GM23338 (cell line): ENCODE measurements around the gene STK39. TPM values are rescaled to one million over a fixed set of nuclear protein-coding genes. Genes with fewer than 3 reads are reported as not detected.

Experiments used
- ATAC-seq: fragments of 200-7000 bp; cut with Tn5 transposase; 3 replicates; pipeline ENCODE4 v1.9.1; 2020
- DNase-seq: peaks from one replicate; pipeline ENCODE4 v3.0.0-alpha.2; 2015; ENCODE audit warnings: low spot score
- H2AFZ ChIP-seq: fragments of 200-600 bp; sonication (generic); 2 replicates; pipeline ENCODE4 v1.8.0; 2016; ENCODE audit warnings: antibody characterized with exemption, mild to moderate bottlenecking, moderate library complexity
- H3F3A ChIP-seq: fragments of 200-600 bp; sonication (generic); replicated peaks from 2 replicates; pipeline ENCODE4 v1.8.0; 2017; ENCODE audit warnings: antibody characterized with exemption, mixed run types, low read depth
- H3K27ac ChIP-seq: fragments of 200-600 bp; sonication (generic); 2 replicates; pipeline ENCODE4 v1.6.1; 2016; ENCODE audit warnings: low read depth
- H3K27me3 ChIP-seq: fragments of 200-600 bp; sonication (generic); 2 replicates; pipeline ENCODE4 v1.8.0; 2016; ENCODE audit warnings: mild to moderate bottlenecking, mixed run types, moderate library complexity; ENCODE audit not compliant: insufficient read depth
- H3K36me3 ChIP-seq: fragments of 200-600 bp; sonication (generic); 2 replicates; pipeline ENCODE4 v1.8.0; 2016; ENCODE audit warnings: mild to moderate bottlenecking; ENCODE audit not compliant: insufficient read depth
- H3K4me1 ChIP-seq: fragments of 200-600 bp; sonication (generic); 2 replicates; pipeline ENCODE4 v1.8.0; 2016; ENCODE audit warnings: mild to moderate bottlenecking, moderate library complexity; ENCODE audit not compliant: insufficient read depth
- H3K4me2 ChIP-seq: fragments of 200-600 bp; sonication (generic); 2 replicates; pipeline ENCODE4 v1.7.1; 2017; ENCODE audit warnings: mixed run types
- H3K4me3 ChIP-seq: fragments of 200-600 bp; sonication (generic); 2 replicates; pipeline ENCODE4 v1.6.1; 2016; ENCODE audit warnings: mixed run types
- H3K79me2 ChIP-seq: fragments of 200-600 bp; sonication (generic); replicated peaks from 2 replicates; pipeline ENCODE4 v1.8.0; 2017; ENCODE audit warnings: mild to moderate bottlenecking; ENCODE audit not compliant: insufficient read depth
- H3K9me2 ChIP-seq: fragments of 200-600 bp; sonication (generic); 2 replicates; pipeline ENCODE4 v1.8.0; 2017; ENCODE audit not compliant: insufficient read depth
- H4K20me1 ChIP-seq: fragments of 200-600 bp; sonication (generic); replicated peaks from 2 replicates; pipeline ENCODE4 v1.8.0; 2017; ENCODE audit warnings: mild to moderate bottlenecking; ENCODE audit not compliant: insufficient read depth
- H3K27ac Mint-ChIP-seq: 2 replicates; pipeline ENCODE4 v1.8.0; 2020; ENCODE audit warnings: inconsistent platforms, mild to moderate bottlenecking, moderate library complexity, mixed read lengths
- H3K27me3 Mint-ChIP-seq: 3 replicates; pipeline ENCODE4 v1.8.0; 2022; ENCODE audit warnings: low read depth, mild to moderate bottlenecking, moderate library complexity, mixed read lengths, inconsistent platforms; ENCODE audit not compliant: insufficient read depth, poor library complexity
- H3K36me3 Mint-ChIP-seq: 3 replicates; pipeline ENCODE4 v1.8.0; 2021; ENCODE audit warnings: low read depth, mild to moderate bottlenecking, inconsistent platforms, moderate library complexity, mixed read lengths
- H3K4me1 Mint-ChIP-seq: 3 replicates; pipeline ENCODE4 v1.8.0; 2020; ENCODE audit warnings: mild to moderate bottlenecking, inconsistent platforms, mixed read lengths
- H3K4me3 Mint-ChIP-seq: 3 replicates; pipeline ENCODE4 v1.8.0; 2021; ENCODE audit warnings: moderate library complexity, mild to moderate bottlenecking, inconsistent platforms, mixed read lengths
- H3K9me3 Mint-ChIP-seq: 3 replicates; pipeline ENCODE4 v1.8.0; 2020; ENCODE audit warnings: moderate library complexity, mild to moderate bottlenecking, inconsistent platforms, mixed read lengths
- CREB1 ChIP-seq: fragments of 250-450 bp; sonication (Bioruptor Pico); IDR thresholded peaks from 2 replicates; pipeline ENCODE4 v1.5.0; 2020; ENCODE audit warnings: low read depth, mild to moderate bottlenecking, moderate library complexity
- ETS1 ChIP-seq: IDR thresholded peaks from 2 replicates; pipeline ENCODE4 v1.6.1; 2016; ENCODE audit warnings: antibody characterized with exemption
- EZH2 ChIP-seq: fragments of 200-600 bp; sonication (generic); IDR thresholded peaks from one replicate; pipeline ENCODE4 v1.8.0; 2017; ENCODE audit warnings: antibody characterized with exemption, mild to moderate bottlenecking, low read depth; ENCODE audit not compliant: unreplicated experiment
- EZH2phosphoT487 ChIP-seq: fragments of 200-600 bp; sonication (generic); IDR thresholded peaks from one replicate; pipeline ENCODE4 v1.8.1; 2018; ENCODE audit warnings: antibody characterized with exemption; ENCODE audit not compliant: unreplicated experiment
- JUNB ChIP-seq: IDR thresholded peaks from one replicate; pipeline ENCODE4 v1.6.1; 2016; ENCODE audit warnings: antibody characterized with exemption; ENCODE audit not compliant: unreplicated experiment
- NANOG ChIP-seq: IDR thresholded peaks from 2 replicates; pipeline ENCODE4 v1.6.1; 2016; ENCODE audit warnings: antibody characterized with exemption, borderline replicate concordance
- REST ChIP-seq: IDR thresholded peaks from one replicate; pipeline ENCODE4 v1.6.1; 2018; ENCODE audit warnings: antibody characterized with exemption; ENCODE audit not compliant: unreplicated experiment
- STAT1 ChIP-seq: IDR thresholded peaks from one replicate; pipeline ENCODE4 v1.6.1; 2016; ENCODE audit warnings: antibody characterized with exemption; ENCODE audit not compliant: unreplicated experiment
- ZNF331 ChIP-seq: fragments of 250-450 bp; sonication (Bioruptor Pico); IDR thresholded peaks from 2 replicates; pipeline ENCODE4 v1.5.0; 2020; ENCODE audit warnings: low read depth, mild to moderate bottlenecking, moderate library complexity
- polyA plus RNA-seq: library from polyadenylated mRNA; unstranded; fragments of >200 nt; fragmentation: Nextera tagmentation; extraction: Ambion mirVana; gene quantifications from 2 replicates; pipeline ENCODE4 v1.2.1, GENCODE V29; 2016
- total RNA-seq: library from RNA; depleted of rRNA; stranded (reverse); fragments of >200 nt; shearing (Covaris generic); gene quantifications from 2 replicates; pipeline ENCODE4 v1.2.3, GENCODE V29; 2014

Gene STK39
- total and polyA plus RNA-seq, 2 experiments from 2014 or later: 9.5 to 16.9 TPM

GRCh38 chr2:168056242-168056787 lies 191.1 kb downstream of the STK39 start (continued):
- TF ChIP-seq ETS1 (no peak), EZH2phosphoT487 (no peak), ZNF331 (CRISPR knock-in tag) (no peak), REST (no peak), NANOG (no peak), CREB1 (CRISPR knock-in tag) (no peak), JUNB (no peak), STAT1 (no peak)

GRCh38 chr2:168054657-168055056 lies 192.7 kb downstream of the STK39 start:
- no peaks in the 10 kb centered on the region for H3F3A ChIP-seq
- no peak for ATAC-seq
- H3K9me3 Mint-ChIP-seq: no peaks in the 10 kb centered on the region
- no peaks in the 10 kb centered on the region for H3K27me3 Mint-ChIP-seq
- H3K4me2 ChIP-seq: no peak overlapping the region
- no peaks in the 10 kb centered on the region for H4K20me1 ChIP-seq
- H3K36me3 ChIP-seq: no peaks in the 10 kb centered on the region
- no peaks in the 10 kb centered on the region for H3K27me3 ChIP-seq
- no peaks in the 10 kb centered on the region; the same call in 1 of the 2 replicates for H3K4me1 ChIP-seq
- peak; percentile 56 for DNase-seq
- H3K36me3 Mint-ChIP-seq: no peaks in the 10 kb centered on the region
- no peak overlapping the region for H2AFZ ChIP-seq
- H3K79me2 ChIP-seq: no peaks in the 10 kb centered on the region
- H3K9me2 ChIP-seq: no peaks in the 10 kb centered on the region
- peaks cover 10% of the 10 kb centered on the region for H3K4me1 Mint-ChIP-seq
- H3K27ac ChIP-seq: no peak overlapping the region
- H3K4me3 Mint-ChIP-seq: no peak overlapping the region
- H3K4me3 ChIP-seq: no peak overlapping the region
- H3K27ac Mint-ChIP-seq: no peak overlapping the region
- TF ChIP-seq STAT1 (no peak), ETS1 (no peak), REST (no peak), EZH2 (no peak)
